ENCODE measurements around the gene AKAP12. TPM values are rescaled to one million over a fixed set of nuclear protein-coding genes. Genes with fewer than 3 reads are reported as not detected.
"Not testable (repeated sequence)": the region's sequence is repeated elsewhere in the genome, so short reads cannot be mapped to it uniquely, and the experiment has no call there.

The AKAP12 gene
- total and polyA plus RNA-seq, 5 donors from 2014 or later: 0.30 TPM; not detected in 4

DNA sequence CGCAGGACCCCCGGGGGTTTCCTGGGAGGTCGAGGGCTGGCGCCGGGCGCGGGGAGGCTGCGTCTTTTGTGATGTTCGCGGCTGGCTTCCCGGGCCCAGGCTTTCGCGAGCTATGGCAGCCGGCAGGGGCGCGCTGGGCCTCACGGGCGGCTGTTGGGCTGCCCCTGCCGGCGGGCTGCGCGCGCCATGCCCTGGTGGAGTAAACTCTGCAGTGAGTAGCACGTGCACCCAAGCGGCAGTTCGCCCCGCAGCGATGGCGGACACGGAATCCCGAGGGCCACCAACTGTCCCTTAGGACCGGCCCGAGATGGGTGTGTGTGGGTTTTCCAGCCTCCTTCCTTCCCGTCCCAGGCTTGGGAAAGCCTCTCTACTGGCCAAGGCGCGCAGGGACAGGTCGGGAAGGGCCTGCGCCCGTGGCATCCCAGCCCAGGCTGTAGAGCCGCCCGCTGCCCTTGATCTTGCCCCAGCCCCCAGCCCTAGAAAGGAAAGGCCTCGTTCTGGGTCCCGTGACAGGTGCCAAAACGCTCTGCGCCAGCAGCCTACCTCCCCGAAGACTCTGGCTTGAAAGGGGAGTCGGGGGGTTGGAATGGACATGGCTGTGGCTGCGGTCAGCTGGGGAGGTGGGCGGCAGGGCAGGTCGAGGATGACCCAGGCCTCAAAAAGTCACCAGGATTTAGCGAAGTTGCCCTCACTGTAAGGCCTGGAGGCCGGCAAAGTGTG is 101.9 kb downstream of the AKAP12 start:
- H3K36me3 Mint-ChIP-seq: no peaks in the 10 kb centered on the region

DNA sequence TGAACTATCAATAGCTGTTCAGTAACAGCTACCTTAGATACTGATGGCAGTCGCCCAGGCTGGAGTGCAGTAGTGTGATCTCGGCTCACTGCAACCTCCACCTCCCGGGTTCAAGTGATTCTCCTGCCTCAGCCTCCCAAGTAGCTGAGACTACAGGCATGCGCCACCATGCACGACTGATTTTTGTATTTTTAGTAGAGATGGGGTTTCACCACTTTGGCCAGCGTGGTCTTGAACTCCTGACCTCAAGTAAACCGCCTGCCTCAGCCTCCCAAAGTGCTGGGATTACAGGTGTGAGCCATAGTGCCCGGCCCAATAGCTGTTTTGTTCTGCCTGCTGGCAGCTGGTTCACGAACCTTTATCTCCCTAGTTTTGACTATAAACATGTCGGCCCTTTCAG is 103.0 kb downstream of the AKAP12 start:
- not testable (repeated sequence) for DNase-seq; H3K4me1 ChIP-seq (ENCODE audit: control insufficient read depth, insufficient read depth, low read length, poor library complexity, severe bottlenecking); ATAC-seq (ENCODE audit: low read depth in 2 of 2); H3K4me3 Mint-ChIP-seq; H3K4me1 Mint-ChIP-seq; H3K36me3 ChIP-seq (ENCODE audit: control insufficient read depth, insufficient read depth, low read length); H3K4me3 ChIP-seq (ENCODE audit: low read depth, low read length); H3K36me3 Mint-ChIP-seq; H3K9me3 Mint-ChIP-seq; H3K9me3 ChIP-seq (ENCODE audit: control insufficient read depth in 2 of 2, low read length in 2 of 2); H3K27me3 ChIP-seq (ENCODE audit: control insufficient read depth, insufficient read depth, low read length); H3K27ac ChIP-seq (ENCODE audit: insufficient read depth, low read length, poor library complexity, severe bottlenecking)
- H3K27ac Mint-ChIP-seq: peak overlapping the region in 1 of 3 donors; percentile 33
- peaks cover 17% of the 10 kb centered on the region for H3K27me3 Mint-ChIP-seq

More for the DNA sequence above, 101.9 kb downstream of the AKAP12 start:
- H3K27me3 Mint-ChIP-seq: peaks cover 17% of the 10 kb centered on the region
- no peaks in the 10 kb centered on the region for H3K27me3 ChIP-seq (ENCODE audit: control insufficient read depth, insufficient read depth, low read length)
- no peak for ATAC-seq (ENCODE audit: low read depth in 2 of 2)
- H3K4me3 ChIP-seq (ENCODE audit: low read depth, low read length): no peak overlapping the region
- no peak overlapping the region for H3K27ac Mint-ChIP-seq
- H3K4me1 ChIP-seq (ENCODE audit: control insufficient read depth, insufficient read depth, low read length, poor library complexity, severe bottlenecking): no peaks in the 10 kb centered on the region
- peaks cover 0 to 2% (median 0%) of the 10 kb centered on the region in 7 donors for H3K9me3 Mint-ChIP-seq
- H3K27ac ChIP-seq (ENCODE audit: insufficient read depth, low read length, poor library complexity, severe bottlenecking): no peak overlapping the region
- H3K9me3 ChIP-seq (ENCODE audit: control insufficient read depth in 2 of 2, low read length in 2 of 2): no peaks in the 10 kb centered on the region
- peak overlapping the region in 1 of 4 donors; percentile 43 for H3K4me3 Mint-ChIP-seq
- no peak for DNase-seq
- H3K4me1 Mint-ChIP-seq: no peaks in the 10 kb centered on the region
- no peaks in the 10 kb centered on the region for H3K36me3 ChIP-seq (ENCODE audit: control insufficient read depth, insufficient read depth, low read length)

DNA sequence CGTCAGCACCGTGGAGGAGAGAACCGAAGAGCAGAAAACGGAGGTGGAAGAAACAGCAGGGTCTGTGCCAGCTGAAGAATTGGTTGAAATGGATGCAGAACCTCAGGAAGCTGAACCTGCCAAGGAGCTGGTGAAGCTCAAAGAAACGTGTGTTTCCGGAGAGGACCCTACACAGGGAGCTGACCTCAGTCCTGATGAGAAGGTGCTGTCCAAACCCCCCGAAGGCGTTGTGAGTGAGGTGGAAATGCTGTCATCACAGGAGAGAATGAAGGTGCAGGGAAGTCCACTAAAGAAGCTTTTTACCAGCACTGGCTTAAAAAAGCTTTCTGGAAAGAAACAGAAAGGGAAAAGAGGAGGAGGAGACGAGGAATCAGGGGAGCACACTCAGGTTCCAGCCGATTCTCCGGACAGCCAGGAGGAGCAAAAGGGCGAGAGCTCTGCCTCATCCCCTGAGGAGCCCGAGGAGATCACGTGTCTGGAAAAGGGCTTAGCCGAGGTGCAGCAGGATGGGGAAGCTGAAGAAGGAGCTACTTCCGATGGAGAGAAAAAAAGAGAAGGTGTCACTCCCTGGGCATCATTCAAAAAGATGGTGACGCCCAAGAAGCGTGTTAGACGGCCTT is 110.0 kb downstream of the AKAP12 start:
- Mint-ChIP-seq H3K36me3 (peaks cover 9% of the 10 kb centered on the region), H3K27me3 (peaks cover 6% of the 10 kb centered on the region), H3K27ac (peak overlapping the region in 2 of 3 donors; percentile 52 to 62), H3K4me1 (no peaks in the 10 kb centered on the region), H3K9me3 (peaks cover 0 to 2% (median 0%) of the 10 kb centered on the region in 7 donors), H3K4me3 (no peak overlapping the region)
- Histone ChIP-seq H3K4me1 (ENCODE audit: control insufficient read depth, insufficient read depth, low read length, poor library complexity, severe bottlenecking) (no peaks in the 10 kb centered on the region), H3K27me3 (ENCODE audit: control insufficient read depth, insufficient read depth, low read length) (no peaks in the 10 kb centered on the region), H3K9me3 (ENCODE audit: control insufficient read depth in 2 of 2, low read length in 2 of 2) (no peaks in the 10 kb centered on the region), H3K27ac (ENCODE audit: insufficient read depth, low read length, poor library complexity, severe bottlenecking) (no peak overlapping the region), H3K36me3 (ENCODE audit: control insufficient read depth, insufficient read depth, low read length) (no peaks in the 10 kb centered on the region), H3K4me3 (ENCODE audit: low read depth, low read length) (no peak overlapping the region)
- DNase-seq (no peak), ATAC-seq (ENCODE audit: low read depth in 2 of 2) (no peak)

DNA sequence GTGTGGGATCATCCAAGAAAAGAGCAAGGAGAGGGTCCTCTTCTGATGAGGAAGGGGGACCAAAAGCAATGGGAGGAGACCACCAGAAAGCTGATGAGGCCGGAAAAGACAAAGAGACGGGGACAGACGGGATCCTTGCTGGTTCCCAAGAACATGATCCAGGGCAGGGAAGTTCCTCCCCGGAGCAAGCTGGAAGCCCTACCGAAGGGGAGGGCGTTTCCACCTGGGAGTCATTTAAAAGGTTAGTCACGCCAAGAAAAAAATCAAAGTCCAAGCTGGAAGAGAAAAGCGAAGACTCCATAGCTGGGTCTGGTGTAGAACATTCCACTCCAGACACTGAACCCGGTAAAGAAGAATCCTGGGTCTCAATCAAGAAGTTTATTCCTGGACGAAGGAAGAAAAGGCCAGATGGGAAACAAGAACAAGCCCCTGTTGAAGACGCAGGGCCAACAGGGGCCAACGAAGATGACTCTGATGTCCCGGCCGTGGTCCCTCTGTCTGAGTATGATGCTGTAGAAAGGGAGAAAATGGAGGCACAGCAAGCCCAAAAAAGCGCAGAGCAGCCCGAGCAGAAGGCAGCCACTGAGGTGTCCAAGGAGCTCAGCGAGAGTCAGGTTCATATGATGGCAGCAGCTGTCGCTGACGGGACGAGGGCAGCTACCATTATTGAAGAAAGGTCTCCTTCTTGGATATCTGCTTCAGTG is 110.8 kb downstream of the AKAP12 start:
- H3K9me3 Mint-ChIP-seq: peaks cover 0 to 2% (median 0%) of the 10 kb centered on the region in 7 donors
- DNase-seq (no peak), ATAC-seq (ENCODE audit: low read depth in 2 of 2) (no peak)
- Histone ChIP-seq H3K9me3 (ENCODE audit: control insufficient read depth in 2 of 2, low read length in 2 of 2) (no peaks in the 10 kb centered on the region), H3K27ac (ENCODE audit: insufficient read depth, low read length, poor library complexity, severe bottlenecking) (no peak overlapping the region), H3K4me1 (ENCODE audit: control insufficient read depth, insufficient read depth, low read length, poor library complexity, severe bottlenecking) (no peaks in the 10 kb centered on the region), H3K36me3 (ENCODE audit: control insufficient read depth, insufficient read depth, low read length) (no peaks in the 10 kb centered on the region), H3K4me3 (ENCODE audit: low read depth, low read length) (no peak overlapping the region), H3K27me3 (ENCODE audit: control insufficient read depth, insufficient read depth, low read length) (no peaks in the 10 kb centered on the region)
- H3K4me1 Mint-ChIP-seq: no peaks in the 10 kb centered on the region
- peaks cover 9% of the 10 kb centered on the region for H3K36me3 Mint-ChIP-seq
- peak overlapping the region in 1 of 3 donors; percentile 52 for H3K27ac Mint-ChIP-seq
- no peak overlapping the region for H3K4me3 Mint-ChIP-seq
- H3K27me3 Mint-ChIP-seq: peaks cover 6% of the 10 kb centered on the region

GRCh38 chr6:151351146-151351700 is 111.5 kb downstream of the AKAP12 start:
- Histone ChIP-seq H3K27me3 (ENCODE audit: control insufficient read depth, insufficient read depth, low read length) (no peaks in the 10 kb centered on the region), H3K4me3 (ENCODE audit: low read depth, low read length) (no peak overlapping the region), H3K36me3 (ENCODE audit: control insufficient read depth, insufficient read depth, low read length) (no peaks in the 10 kb centered on the region), H3K9me3 (ENCODE audit: control insufficient read depth in 2 of 2, low read length in 2 of 2) (no peaks in the 10 kb centered on the region), H3K4me1 (ENCODE audit: control insufficient read depth, insufficient read depth, low read length, poor library complexity, severe bottlenecking) (no peaks in the 10 kb centered on the region), H3K27ac (ENCODE audit: insufficient read depth, low read length, poor library complexity, severe bottlenecking) (no peak overlapping the region)
- Mint-ChIP-seq H3K4me1 (no peaks in the 10 kb centered on the region), H3K4me3 (no peak overlapping the region), H3K27ac (no peak overlapping the region), H3K36me3 (peaks cover 9% of the 10 kb centered on the region), H3K9me3 (no peaks in the 10 kb centered on the region), H3K27me3 (peaks cover 2% of the 10 kb centered on the region)
- ATAC-seq (ENCODE audit: low read depth in 2 of 2): no peak
- no peak for DNase-seq

DNA sequence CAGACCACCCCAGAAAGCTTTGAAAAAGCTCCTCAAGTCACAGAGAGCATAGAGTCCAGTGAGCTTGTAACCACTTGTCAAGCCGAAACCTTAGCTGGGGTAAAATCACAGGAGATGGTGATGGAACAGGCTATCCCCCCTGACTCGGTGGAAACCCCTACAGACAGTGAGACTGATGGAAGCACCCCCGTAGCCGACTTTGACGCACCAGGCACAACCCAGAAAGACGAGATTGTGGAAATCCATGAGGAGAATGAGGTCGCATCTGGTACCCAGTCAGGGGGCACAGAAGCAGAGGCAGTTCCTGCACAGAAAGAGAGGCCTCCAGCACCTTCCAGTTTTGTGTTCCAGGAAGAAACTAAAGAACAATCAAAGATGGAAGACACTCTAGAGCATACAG is 112.0 kb downstream of the AKAP12 start:
- no peaks in the 10 kb centered on the region for H3K9me3 ChIP-seq (ENCODE audit: control insufficient read depth in 2 of 2, low read length in 2 of 2)

DNA sequence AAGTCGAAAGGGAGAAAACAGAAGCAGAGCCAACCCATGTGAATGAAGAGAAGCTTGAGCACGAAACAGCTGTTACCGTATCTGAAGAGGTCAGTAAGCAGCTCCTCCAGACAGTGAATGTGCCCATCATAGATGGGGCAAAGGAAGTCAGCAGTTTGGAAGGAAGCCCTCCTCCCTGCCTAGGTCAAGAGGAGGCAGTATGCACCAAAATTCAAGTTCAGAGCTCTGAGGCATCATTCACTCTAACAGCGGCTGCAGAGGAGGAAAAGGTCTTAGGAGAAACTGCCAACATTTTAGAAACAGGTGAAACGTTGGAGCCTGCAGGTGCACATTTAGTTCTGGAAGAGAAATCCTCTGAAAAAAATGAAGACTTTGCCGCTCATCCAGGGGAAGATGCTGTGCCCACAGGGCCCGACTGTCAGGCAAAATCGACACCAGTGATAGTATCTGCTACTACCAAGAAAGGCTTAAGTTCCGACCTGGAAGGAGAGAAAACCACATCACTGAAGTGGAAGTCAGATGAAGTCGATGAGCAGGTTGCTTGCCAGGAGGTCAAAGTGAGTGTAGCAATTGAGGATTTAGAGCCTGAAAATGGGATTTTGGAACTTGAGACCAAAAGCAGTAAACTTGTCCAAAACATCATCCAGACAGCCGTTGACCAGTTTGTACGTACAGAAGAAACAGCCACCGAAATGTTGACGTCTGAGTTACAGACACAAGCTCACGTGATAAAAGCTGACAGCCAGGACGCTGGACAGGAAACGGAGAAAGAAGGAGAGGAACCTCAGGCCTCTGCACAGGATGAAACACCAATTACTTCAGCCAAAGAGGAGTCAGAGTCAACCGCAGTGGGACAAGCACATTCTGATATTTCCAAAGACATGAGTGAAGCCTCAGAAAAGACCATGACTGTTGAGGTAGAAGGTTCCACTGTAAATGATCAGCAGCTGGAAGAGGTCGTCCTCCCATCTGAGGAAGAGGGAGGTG is 112.9 kb downstream of the AKAP12 start:
- no peaks in the 10 kb centered on the region for H3K4me1 ChIP-seq (ENCODE audit: control insufficient read depth, insufficient read depth, low read length, poor library complexity, severe bottlenecking)
- peaks cover 0 to 2% (median under 1%) of the 10 kb centered on the region in 4 donors for H3K4me1 Mint-ChIP-seq
- no peak for ATAC-seq (ENCODE audit: low read depth in 2 of 2)
- no peak for DNase-seq
- no peak overlapping the region for H3K27ac ChIP-seq (ENCODE audit: insufficient read depth, low read length, poor library complexity, severe bottlenecking)
- H3K36me3 Mint-ChIP-seq: peaks cover 9% of the 10 kb centered on the region
- H3K9me3 Mint-ChIP-seq: no peaks in the 10 kb centered on the region
- H3K9me3 ChIP-seq (ENCODE audit: control insufficient read depth in 2 of 2, low read length in 2 of 2): no peaks in the 10 kb centered on the region
- no peaks in the 10 kb centered on the region for H3K27me3 ChIP-seq (ENCODE audit: control insufficient read depth, insufficient read depth, low read length)
- H3K4me3 ChIP-seq (ENCODE audit: low read depth, low read length): no peak overlapping the region
- H3K27ac Mint-ChIP-seq: no peak overlapping the region
- H3K4me3 Mint-ChIP-seq: no peak overlapping the region
- no peaks in the 10 kb centered on the region for H3K36me3 ChIP-seq (ENCODE audit: control insufficient read depth, insufficient read depth, low read length)
- no peaks in the 10 kb centered on the region for H3K27me3 Mint-ChIP-seq

More for the DNA sequence above, 112.0 kb downstream of the AKAP12 start:
- Mint-ChIP-seq H3K36me3 (peaks cover 9% of the 10 kb centered on the region), H3K4me3 (no peak overlapping the region), H3K27me3 (no peaks in the 10 kb centered on the region), H3K9me3 (no peaks in the 10 kb centered on the region), H3K4me1 (no peaks in the 10 kb centered on the region), H3K27ac (no peak overlapping the region)
- no peaks in the 10 kb centered on the region for H3K4me1 ChIP-seq (ENCODE audit: control insufficient read depth, insufficient read depth, low read length, poor library complexity, severe bottlenecking)
- no peak for ATAC-seq (ENCODE audit: low read depth in 2 of 2)
- H3K27me3 ChIP-seq (ENCODE audit: control insufficient read depth, insufficient read depth, low read length): no peaks in the 10 kb centered on the region
- H3K4me3 ChIP-seq (ENCODE audit: low read depth, low read length): no peak overlapping the region
- DNase-seq: no peak
- H3K27ac ChIP-seq (ENCODE audit: insufficient read depth, low read length, poor library complexity, severe bottlenecking): no peak overlapping the region
- H3K36me3 ChIP-seq (ENCODE audit: control insufficient read depth, insufficient read depth, low read length): no peaks in the 10 kb centered on the region

Measured in CD4-positive, CD25-positive, alpha-beta regulatory T cell (primary cell).